Thoracic aorta endothelial cell (primary cell): ENCODE results near the gene TBPL1. TPM values are rescaled to one million over a fixed set of nuclear protein-coding genes. Genes with fewer than 3 reads are reported as not detected.

Source experiments
- small RNA-seq: library from RNA; depleted of rRNA; stranded (forward); fragments of <200 nt; gene quantifications from one replicate; pipeline ENCODE3, GENCODE V24; 2012
- total RNA-seq: library from RNA; depleted of rRNA; stranded (reverse); fragments of >200 nt; gene quantifications from 2 replicates; pipeline ENCODE4 v1.2.3, GENCODE V29; 2012

TBPL1 gene
- 31.5 and 34.7 TPM in 2 replicates for total RNA-seq

GRCh38 chr6:133952815-133953633, at the start of gene TBPL1:
Gene TBPL1, plus strand, starts transcription at chr6:133953224. Its CDS starts 26,902 bp downstream, at chr6:133980126.

Small RNA genes lying within 50 kb of the gene (small RNA-seq; reads per million reads assigned to genes)
- not detected for gene AL449363.1

Other genes with a start within 250 kb of the TBPL1 start
- not detected in 2 replicates for gene TCF21, start 64.1 kb upstream of the TBPL1 start, total RNA-seq
- gene SLC2A12, start 99.4 kb downstream of the TBPL1 start, total RNA-seq = 0.66 and 0.86 TPM in 2 replicates